Measurements from ENCODE around the gene DUS3L. TPM values are rescaled to one million over a fixed set of nuclear protein-coding genes. Genes with fewer than 3 reads are reported as not detected.

DUS3L gene
- polyA plus RNA-seq, 1 experiment: 7.8 TPM

- CTCF ChIA-PET: interaction anchor here (1.6 kb wide), 1 partner anchor 10 kb away, joined by 6 read pairs; no protein-coding TSS in a partner anchor
- DNase-seq (ENCODE audit: low read depth, low spot score): no peak
- POLR2A ChIA-PET: no interaction called here
Observed at GRCh38 chr19:5814123-5814851, 23.3 kb upstream of the DUS3L start.

GRCh38 chr19:5811117-5811516 lies 20.2 kb upstream of the DUS3L start:
- CTCF ChIA-PET: interaction anchor here (0.5 kb wide), 1 partner anchor 228 kb away, joined by 5 read pairs; no protein-coding TSS in a partner anchor
- DNase-seq (ENCODE audit: low read depth, low spot score): no peak
- POLR2A ChIA-PET: no interaction called here
- TF ChIP-seq CTCF (IDR thresholded peaks at IDR 0.05; ENCODE audit: low read depth, low read length): no peak
- Histone ChIP-seq H3K27me3 (ENCODE audit: control insufficient read depth, insufficient read depth, low read length) (peaks cover 27% of the 10 kb centered on the region), H3K27ac (ENCODE audit: low read depth, low read length) (no peak overlapping the region), H3K4me3 (ENCODE audit: low read depth, low read length) (no peak overlapping the region), H3K9me3 (ENCODE audit: control insufficient read depth, insufficient read depth, low read length) (peaks cover 4% of the 10 kb centered on the region; the same call in 1 of the 2 replicates)

More at GRCh38 chr19:5814123-5814851, 23.3 kb upstream of the DUS3L start:
- H3K27me3 ChIP-seq (ENCODE audit: control insufficient read depth, insufficient read depth, low read length): peaks cover 14% of the 10 kb centered on the region
- no peak overlapping the region for H3K4me3 ChIP-seq (ENCODE audit: low read depth, low read length)
- no peak for TF ChIP-seq CTCF (IDR thresholded peaks at IDR 0.05; ENCODE audit: low read depth, low read length)
- H3K27ac ChIP-seq (ENCODE audit: low read depth, low read length): no peak overlapping the region
- H3K9me3 ChIP-seq (ENCODE audit: control insufficient read depth, insufficient read depth, low read length): no peaks in the 10 kb centered on the region; the same call in 1 of the 2 replicates

- CTCF ChIA-PET: interaction anchor here (1.3 kb wide), 1 partner anchor 19 kb away, joined by 3 read pairs; no protein-coding TSS in a partner anchor
Observed at GRCh38 chr19:5809469-5809868, 18.5 kb upstream of the DUS3L start.

GRCh38 chr19:5809053-5809452 lies 18.1 kb upstream of the DUS3L start:
- no peak for TF ChIP-seq CTCF (IDR thresholded peaks at IDR 0.05; ENCODE audit: low read depth, low read length)
- ChIA-PET POLR2A (interaction anchor here (0.7 to 1.4 kb wide), 2 partner anchors 19 to 187 kb away, joined by 4 to 8 read pairs; no protein-coding TSS in a partner anchor), CTCF (interaction anchor here (0.8 to 1.3 kb wide), 2 partner anchors 19 to 178 kb away, joined by 3 read pairs; no protein-coding TSS in a partner anchor)
- Histone ChIP-seq H3K9me3 (ENCODE audit: control insufficient read depth, insufficient read depth, low read length) (peaks cover 4% of the 10 kb centered on the region; the same call in 1 of the 2 replicates), H3K4me3 (ENCODE audit: low read depth, low read length) (no peak overlapping the region), H3K27me3 (ENCODE audit: control insufficient read depth, insufficient read depth, low read length) (peaks cover 31% of the 10 kb centered on the region), H3K27ac (ENCODE audit: low read depth, low read length) (no peak overlapping the region)
- no peak for DNase-seq (ENCODE audit: low read depth, low spot score)

More at GRCh38 chr19:5809469-5809868, 18.5 kb upstream of the DUS3L start:
- TF ChIP-seq CTCF (IDR thresholded peaks at IDR 0.05; ENCODE audit: low read depth, low read length): no peak
- H3K9me3 ChIP-seq (ENCODE audit: control insufficient read depth, insufficient read depth, low read length): peaks cover 4% of the 10 kb centered on the region; the same call in 1 of the 2 replicates
- H3K4me3 ChIP-seq (ENCODE audit: low read depth, low read length): no peak overlapping the region
- no peak for DNase-seq (ENCODE audit: low read depth, low spot score)
- H3K27me3 ChIP-seq (ENCODE audit: control insufficient read depth, insufficient read depth, low read length): peaks cover 31% of the 10 kb centered on the region
- POLR2A ChIA-PET: interaction anchor here (1.4 kb wide), 1 partner anchor 18 kb away, joined by 4 read pairs; no protein-coding TSS in a partner anchor
- no peak overlapping the region for H3K27ac ChIP-seq (ENCODE audit: low read depth, low read length)
